B cell (primary cell): ENCODE measurements around the gene MRNIP. TPM values are rescaled to one million over a fixed set of nuclear protein-coding genes. Genes with fewer than 3 reads are reported as not detected.
A peak's percentile ranks its signal among the peaks of the same experiment; 100 is the strongest.

Source experiments
- ATAC-seq: fragments of 200-7000 bp; cut with Tn5 transposase; one replicate; pipeline ENCODE4 v1.10.0; 2021; ENCODE audit warnings: low read depth, mild to moderate bottlenecking, moderate number of reproducible peaks, moderate library complexity
- CTCF ChIA-PET: fragments of 350-600 bp; sonication (Branson Sonifier 250); formaldehyde crosslinking; loops from one replicate; lab custom pipeline; 2021; ENCODE audit warnings: antibody characterized with exemption, inconsistent platforms; lab: Charles Lee
- POLR2A ChIA-PET: fragments of 350-600 bp; sonication (Branson Sonifier 250); formaldehyde crosslinking; loops from one replicate; lab custom pipeline; 2021; ENCODE audit warnings: antibody characterized with exemption; lab: Charles Lee
- DNase-seq: peaks from one replicate; pipeline ENCODE4 v3.0.0; 2013
- H2AFZ ChIP-seq: 2 replicates; pipeline ENCODE4 v1.6.1; 2012; ENCODE audit warnings: mild to moderate bottlenecking, low read depth, low read length; ENCODE audit not compliant: insufficient read depth, poor library complexity, severe bottlenecking
- H3K27ac ChIP-seq, 2 donors: 1 replicate in 1 of 2; 2 replicates in 1 of 2; pipeline ENCODE4 v1.5.1; 2012 to 2013; ENCODE audit warnings: low read length in 2 of 2, mild to moderate bottlenecking in 2 of 2, moderate library complexity in 1 of 2
- H3K27me3 ChIP-seq, 4 experiments: fragments of 200-600 bp in 1 of 4; sonication (generic) in 1 of 4; replicated peaks in 1 of 4; 1 replicate in 2 of 4; 2 replicates in 2 of 4; pipeline versions ENCODE4 v1.6.1 to v1.7.0; 2013 to 2016; ENCODE audit warnings: low read length in 3 of 4, mild to moderate bottlenecking in 2 of 4, mixed read lengths in 1 of 4, moderate library complexity in 1 of 4; ENCODE audit not compliant: insufficient read depth in 4 of 4, control insufficient read depth in 3 of 4; ENCODE audit errors: control extremely low read depth in 1 of 4
- H3K36me3 ChIP-seq, 2 experiments: replicated peaks in 1 of 2; 1 replicate in 1 of 2; 2 replicates in 1 of 2; pipeline versions ENCODE4 v1.6.1 to v1.7.1; 2013; ENCODE audit warnings: low read length in 1 of 2; ENCODE audit not compliant: insufficient read depth in 2 of 2, control insufficient read depth in 1 of 2; ENCODE audit errors: control extremely low read depth in 1 of 2, extremely low read depth in 1 of 2
- H3K4me1 ChIP-seq, 2 donors: fragments of 200-600 bp in 1 of 2; sonication (generic) in 1 of 2; 1 replicate in 1 of 2; 2 replicates in 1 of 2; pipeline versions ENCODE4 v1.5.1 to v1.6.1; 2013 to 2017; ENCODE audit warnings: low read length in 2 of 2; ENCODE audit not compliant: control insufficient read depth in 2 of 2, insufficient read depth in 2 of 2
- H3K4me2 ChIP-seq: replicated peaks from 2 replicates; pipeline ENCODE3; 2012; ENCODE audit warnings: mild to moderate bottlenecking, low read depth, low read length; ENCODE audit not compliant: poor library complexity, severe bottlenecking
- H3K4me3 ChIP-seq, 5 experiments: fragments of 200-600 bp in 1 of 5; sonication (generic) in 1 of 5; 1 replicate in 3 of 5; 2 replicates in 2 of 5; pipeline versions ENCODE4 v1.5.1 to v1.7.0; 2011 to 2016; ENCODE audit warnings: low read length in 4 of 5, mild to moderate bottlenecking in 4 of 5, low read depth in 2 of 5, control low read depth in 1 of 5, moderate library complexity in 1 of 5; ENCODE audit not compliant: insufficient read depth in 1 of 5; ENCODE audit errors: control extremely low read depth in 1 of 5, extremely low read depth in 1 of 5
- H3K79me2 ChIP-seq: fragments of 200-600 bp; sonication (generic); one replicate; pipeline ENCODE4 v1.6.0; 2016; ENCODE audit warnings: low read length; ENCODE audit not compliant: control insufficient read depth, insufficient read depth
- H3K9ac ChIP-seq: fragments of 200-600 bp; sonication (generic); 2 replicates; pipeline ENCODE4 v1.6.1; 2017; ENCODE audit warnings: mild to moderate bottlenecking, low read length, moderate library complexity
- H3K9me3 ChIP-seq, 3 donors: one replicate each; pipeline versions ENCODE4 v1.6.1 to v1.7.1; 2013; ENCODE audit warnings: low read length in 2 of 3; ENCODE audit not compliant: control insufficient read depth in 2 of 3, insufficient read depth in 1 of 3; ENCODE audit errors: control extremely low read depth in 1 of 3
- H4K20me1 ChIP-seq: 2 replicates; pipeline ENCODE4 v1.6.0; 2012; ENCODE audit warnings: mild to moderate bottlenecking, low read length; ENCODE audit not compliant: insufficient read depth, control insufficient read depth, poor library complexity, severe bottlenecking
- H3K27ac Mint-ChIP-seq: one replicate; pipeline ENCODE4 v1.8.0; 2021; ENCODE audit warnings: mixed read lengths
- H3K27me3 Mint-ChIP-seq: one replicate; pipeline ENCODE4 v1.8.0; 2021; ENCODE audit warnings: mixed read lengths
- H3K4me1 Mint-ChIP-seq: one replicate; pipeline ENCODE4 v1.8.0; 2021; ENCODE audit warnings: mixed read lengths
- H3K4me3 Mint-ChIP-seq: one replicate; pipeline ENCODE4 v1.8.0; 2021; ENCODE audit warnings: mixed read lengths
- H3K9me3 Mint-ChIP-seq: one replicate; pipeline ENCODE4 v1.8.0; 2022; ENCODE audit warnings: mixed read lengths; ENCODE audit not compliant: insufficient read depth
- CTCF ChIP-seq: fragments of 200-600 bp; IDR thresholded peaks from one replicate; pipeline ENCODE4 v1.8.0; 2022; ENCODE audit warnings: antibody characterized with exemption, mild to moderate bottlenecking
- EZH2 ChIP-seq: IDR thresholded peaks from 2 replicates; pipeline ENCODE4 v1.6.1; 2012; ENCODE audit warnings: borderline replicate concordance, low read depth, mild to moderate bottlenecking, moderate library complexity, low read length; ENCODE audit not compliant: insufficient read depth, poor library complexity, severe bottlenecking
- WGBS: methylation state at CpG from one replicate; pipeline ENCODE4 v1.1.5; 2013; ENCODE audit warnings: missing lambda C conversion rate; ENCODE audit not compliant: insufficient coverage; 5-methylcytosine and 5-hydroxymethylcytosine counted together
- intact Hi-C: fragments of 100-400 bp; cut with micrococcal nuclease; formaldehyde crosslinking; loops from one replicate; pipeline ENCODE4 v1.10.0; 2022
- polyA plus RNA-seq: library from polyadenylated mRNA; depleted of rRNA; stranded (reverse); fragments of >200 nt; gene quantifications from 2 replicates; pipeline ENCODE4 v1.2.3, GENCODE V29; 2012
- total RNA-seq, 2 donors: library from RNA; stranded (reverse); fragments of 120-200 nt in 1 of 2; gene quantifications; 1 replicate in 1 of 2; 2 replicates in 1 of 2; pipeline versions ENCODE4 v1.2.3 to v1.2.4, GENCODE V29; 2013 to 2022

The MRNIP gene
- total and polyA plus RNA-seq, 2 donors (not counting 1 experiment from before 2014, with no cell fraction given): 152 to 178 TPM

- Histone ChIP-seq H3K79me2 (peaks cover 39% of the 10 kb centered on the region), H3K4me3 (no peak overlapping the region), H3K4me2 (no peak overlapping the region), H4K20me1 (peaks cover 62% of the 10 kb centered on the region), H3K36me3 (peaks cover 0 to 31% of the 10 kb centered on the region in 2 experiments), H3K9ac (no peak overlapping the region), H3K4me1 (peaks cover 34 to 43% of the 10 kb centered on the region in 2 donors), H2AFZ (no peak overlapping the region), H3K27ac (no peak overlapping the region), H3K9me3 (no peaks in the 10 kb centered on the region), H3K27me3 (no peaks in the 10 kb centered on the region)
- intact Hi-C loops: loop anchor here (1.0 to 5.0 kb wide), 5 partner anchors 36 to 271 kb away; partner anchors contain the start of genes RNF130 and TBC1D9B
- peak; percentile 85 for DNase-seq
- H3K4me3 Mint-ChIP-seq: no peak overlapping the region
- POLR2A ChIA-PET: interaction anchor here (0.7 to 1.6 kb wide), 5 partner anchors 19 to 1172 kb away, joined by 3 to 21 read pairs (median 3); partner anchors contain the start of genes MRNIP and SQSTM1
- H3K27ac Mint-ChIP-seq: no peak overlapping the region
- no peaks in the 10 kb centered on the region for H3K9me3 Mint-ChIP-seq
- CTCF ChIA-PET: interaction anchor here (0.6 to 2.6 kb wide), 38 partner anchors 8 to 468 kb away, joined by 3 to 35 read pairs (median 5); partner anchors contain the start of genes LTC4S, MRNIP, SQSTM1 and TBC1D9B
- H3K4me1 Mint-ChIP-seq: peaks cover 35% of the 10 kb centered on the region
- peak; percentile 46 for ATAC-seq
- no peaks in the 10 kb centered on the region for H3K27me3 Mint-ChIP-seq
- peak; percentile 89 for TF ChIP-seq CTCF
- TF ChIP-seq EZH2: no peak
- 69% methylated on average over 62 of the region's 67 CpGs for WGBS
Observed at GRCh38 chr5:179801304-179802206, 57.1 kb downstream of the MRNIP start.
